H54 (cell line): ENCODE data around the gene ZNF557.

Experiments used
- DNase-seq: peaks from one replicate; pipeline ENCODE4 v3.0.0; 2011; ENCODE audit warnings: low spot score, mixed read lengths; ENCODE audit not compliant: insufficient read length
- FAIRE-seq: peaks from 3 replicates; lab custom pipeline; 2011; peaks lifted over from hg19 to GRCh38; lab: Jason Lieb, UNC
- POLR2A ChIP-seq: IDR thresholded peaks from 2 replicates; pipeline ENCODE4 v1.6.1; 2011; ENCODE audit warnings: low read depth, mild to moderate bottlenecking, low read length

Gene ZNF557

DNA sequence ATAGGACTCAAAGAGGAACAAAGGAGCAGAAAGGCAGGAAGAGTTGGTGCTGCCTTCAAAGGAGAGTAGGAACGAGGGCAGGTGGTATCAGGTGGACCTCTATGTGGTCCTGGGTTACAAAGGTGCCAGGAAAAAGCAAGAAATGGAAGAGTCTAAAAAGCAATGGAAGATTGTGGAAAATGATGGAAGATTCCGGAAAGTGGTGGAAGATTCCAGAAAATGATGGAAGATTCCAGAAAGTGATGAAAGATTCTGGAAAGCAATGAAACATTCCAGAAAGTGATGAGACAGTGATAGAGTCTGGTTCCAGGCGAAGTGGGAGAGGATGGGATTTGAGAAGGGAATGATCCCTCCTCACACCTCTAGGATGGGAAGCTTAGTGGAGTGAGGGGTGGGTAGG, 55.3 kb downstream of the ZNF557 start:
- no peak for FAIRE-seq
- no peak for TF ChIP-seq POLR2A
- no peak for DNase-seq

DNA sequence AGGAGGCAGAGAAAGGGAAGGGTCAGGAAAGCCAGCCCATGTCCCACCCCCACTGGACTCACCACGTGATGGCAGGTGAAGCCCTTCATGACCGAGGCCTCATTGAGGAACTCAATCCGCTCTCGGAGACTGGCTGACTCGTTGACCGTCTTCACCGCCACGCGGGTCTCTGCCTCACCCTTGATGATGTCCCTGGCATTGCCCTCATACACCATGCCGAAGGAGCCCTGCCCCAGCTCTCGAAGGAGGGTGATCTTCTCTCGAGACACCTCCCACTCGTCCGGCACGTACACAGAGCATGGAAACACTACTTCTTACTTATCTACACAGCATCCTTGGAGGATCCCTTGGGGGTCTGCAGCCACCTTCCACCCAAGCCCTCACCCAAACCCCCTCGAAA, 55.7 kb downstream of the ZNF557 start:
- TF ChIP-seq POLR2A, result no peak
- DNase-seq (no peak), FAIRE-seq (no peak)

DNA sequence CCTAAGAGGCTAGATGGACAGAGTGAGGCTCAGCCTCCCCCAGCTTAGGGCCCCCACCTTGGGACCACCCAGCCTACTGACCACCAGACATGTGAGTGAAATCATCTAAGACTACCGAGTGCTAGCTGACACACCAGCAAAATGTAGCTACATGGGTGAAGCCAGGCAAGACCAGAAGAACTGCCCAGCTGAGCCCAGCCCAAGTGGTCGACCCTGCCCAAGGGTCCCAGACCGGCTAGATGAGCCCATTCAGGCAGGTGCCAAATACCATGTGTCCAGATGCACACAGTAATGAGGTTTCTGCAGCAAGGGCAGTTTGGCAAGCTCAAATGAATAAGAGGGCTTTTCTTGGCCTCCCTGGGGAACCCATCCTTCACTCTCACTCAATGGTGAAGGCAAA, 56.6 kb downstream of the ZNF557 start:
- DNase-seq, result no peak
- no peak for TF ChIP-seq POLR2A
- no peak for FAIRE-seq

DNA sequence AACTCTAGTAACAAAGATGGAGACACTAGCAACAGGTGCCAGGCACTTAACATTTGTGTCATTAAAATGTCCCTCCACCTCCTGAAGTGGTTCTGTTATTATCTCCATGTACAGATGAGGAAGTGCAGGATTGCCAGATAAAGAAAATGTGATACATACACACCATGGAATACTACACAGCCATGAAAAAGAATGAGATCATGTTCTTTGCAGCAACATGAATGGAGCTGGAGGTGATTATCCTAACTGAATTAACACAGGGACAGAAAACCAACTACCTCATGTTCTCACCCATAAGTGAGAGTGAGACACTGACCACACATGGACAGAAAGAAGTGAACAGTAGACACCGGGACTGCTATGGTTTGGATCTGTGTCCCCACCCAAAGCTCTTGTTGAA, 60.5 kb downstream of the ZNF557 start:
- DNase-seq, result no peak
- no peak for FAIRE-seq
- TF ChIP-seq POLR2A, result no peak

- TF ChIP-seq POLR2A, result no peak
- FAIRE-seq, result no peak
- DNase-seq, result no peak
Observed at GRCh38 chr19:7132054-7132453, 62.6 kb downstream of the ZNF557 start.

GRCh38 chr19:7137120-7137519, 67.6 kb downstream of the ZNF557 start:
- DNase-seq (no peak), FAIRE-seq (no peak)
- TF ChIP-seq POLR2A, result no peak
